PC-9 (cell line): ENCODE results near the gene ABI3BP.

Experiments used
- EZH2 ChIP-seq: fragments of 200-600 bp; sonication (generic); IDR thresholded peaks from 2 replicates; pipeline ENCODE4 v1.8.0; 2017; ENCODE audit warnings: antibody characterized with exemption, low read depth
- TF ChIP-seq, protein P1 (sequence below): fragments of 200-600 bp; sonication (generic); conservative IDR thresholded peaks from 2 replicates; pipeline ENCODE4 v1.6.1; 2017; ENCODE audit warnings: mixed run types, antibody characterized with exemption, mild to moderate bottlenecking, moderate library complexity

DNA sequence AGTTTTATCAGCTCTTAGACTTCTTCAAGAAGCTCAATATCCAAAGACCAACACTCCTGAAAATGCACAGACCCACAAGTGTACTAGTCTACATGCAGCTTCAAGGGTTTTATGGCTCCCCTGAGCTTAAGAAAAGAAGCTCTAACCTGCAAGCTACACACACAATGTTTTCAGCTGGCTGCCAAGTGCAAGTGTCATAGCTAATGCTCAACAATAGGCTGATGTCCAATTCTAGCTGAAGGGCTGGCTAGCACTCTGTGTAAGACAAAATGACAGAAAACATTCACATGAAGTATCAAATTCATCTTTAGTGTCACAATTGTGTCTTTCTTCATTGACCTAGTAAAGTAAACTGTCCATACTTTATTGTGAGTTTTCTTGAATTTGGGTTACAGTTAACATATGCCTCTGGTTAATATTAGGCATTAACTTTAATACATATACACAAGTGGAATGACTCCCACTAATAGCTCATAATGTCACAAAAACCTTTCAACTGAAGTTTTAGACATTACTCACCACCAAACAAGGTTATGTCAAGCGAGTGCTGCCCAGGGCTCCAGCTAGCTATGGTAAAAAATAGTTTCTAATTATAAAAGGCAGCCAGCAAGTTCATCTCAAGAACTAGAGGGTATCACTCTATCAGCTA is 15.1 kb downstream of the ABI3BP start:
- TF ChIP-seq, protein P1, sequence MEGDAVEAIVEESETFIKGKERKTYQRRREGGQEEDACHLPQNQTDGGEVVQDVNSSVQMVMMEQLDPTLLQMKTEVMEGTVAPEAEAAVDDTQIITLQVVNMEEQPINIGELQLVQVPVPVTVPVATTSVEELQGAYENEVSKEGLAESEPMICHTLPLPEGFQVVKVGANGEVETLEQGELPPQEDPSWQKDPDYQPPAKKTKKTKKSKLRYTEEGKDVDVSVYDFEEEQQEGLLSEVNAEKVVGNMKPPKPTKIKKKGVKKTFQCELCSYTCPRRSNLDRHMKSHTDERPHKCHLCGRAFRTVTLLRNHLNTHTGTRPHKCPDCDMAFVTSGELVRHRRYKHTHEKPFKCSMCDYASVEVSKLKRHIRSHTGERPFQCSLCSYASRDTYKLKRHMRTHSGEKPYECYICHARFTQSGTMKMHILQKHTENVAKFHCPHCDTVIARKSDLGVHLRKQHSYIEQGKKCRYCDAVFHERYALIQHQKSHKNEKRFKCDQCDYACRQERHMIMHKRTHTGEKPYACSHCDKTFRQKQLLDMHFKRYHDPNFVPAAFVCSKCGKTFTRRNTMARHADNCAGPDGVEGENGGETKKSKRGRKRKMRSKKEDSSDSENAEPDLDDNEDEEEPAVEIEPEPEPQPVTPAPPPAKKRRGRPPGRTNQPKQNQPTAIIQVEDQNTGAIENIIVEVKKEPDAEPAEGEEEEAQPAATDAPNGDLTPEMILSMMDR: no peak
- no peak for TF ChIP-seq EZH2
